Natural killer cell (primary cell): Measurements from ENCODE around the gene P2RX6. TPM values are rescaled to one million over a fixed set of nuclear protein-coding genes. Genes with fewer than 3 reads are reported as not detected.
"Not testable (repeated sequence)": the region's sequence is repeated elsewhere in the genome, so short reads cannot be mapped to it uniquely, and the experiment has no call there.

Source experiments
- ATAC-seq, 3 donors: fragments of 150-1000 bp in 2 of 3; fragments of 200-7000 bp in 1 of 3; cut with Tn5 transposase; 1 replicate in 1 of 3; 2 replicates in 2 of 3; pipeline ENCODE4 v1.10.0; 2021; ENCODE audit warnings: mild to moderate bottlenecking in 2 of 3, moderate library complexity in 2 of 3
- DNase-seq, 2 donors: peaks; one replicate each; pipeline versions ENCODE4 v3.0.0 to v3.0.0-alpha.2; 2013 to 2021; ENCODE audit warnings: mixed read lengths in 1 of 2
- H3K27ac ChIP-seq: one replicate; pipeline ENCODE4 v1.5.1; 2013; ENCODE audit warnings: mild to moderate bottlenecking, low read length
- H3K27me3 ChIP-seq: one replicate; pipeline ENCODE4 v1.6.1; 2013; ENCODE audit warnings: low read length; ENCODE audit not compliant: control insufficient read depth, insufficient read depth
- H3K36me3 ChIP-seq: one replicate; pipeline ENCODE4 v1.6.1; 2013; ENCODE audit warnings: low read length; ENCODE audit not compliant: control insufficient read depth, insufficient read depth
- H3K4me1 ChIP-seq: one replicate; pipeline ENCODE4 v1.6.1; 2013; ENCODE audit warnings: low read length; ENCODE audit not compliant: control insufficient read depth, insufficient read depth
- H3K4me3 ChIP-seq: one replicate; pipeline ENCODE4 v1.5.1; 2013; ENCODE audit warnings: low read length
- H3K9me3 ChIP-seq: one replicate; pipeline ENCODE4 v1.6.1; 2013; ENCODE audit warnings: low read length; ENCODE audit not compliant: control insufficient read depth, insufficient read depth
- H3K27ac Mint-ChIP-seq, 2 donors: one replicate each; pipeline ENCODE4 v1.8.0; 2022; ENCODE audit warnings: mild to moderate bottlenecking in 2 of 2, mixed read lengths in 2 of 2, moderate library complexity in 1 of 2
- H3K27me3 Mint-ChIP-seq, 2 donors: one replicate each; pipeline ENCODE4 v1.8.0; 2022; ENCODE audit warnings: low read depth in 2 of 2, mixed read lengths in 2 of 2
- H3K36me3 Mint-ChIP-seq: one replicate; pipeline ENCODE4 v1.8.0; 2022; ENCODE audit warnings: mixed read lengths
- H3K4me1 Mint-ChIP-seq, 2 donors: one replicate each; pipeline ENCODE4 v1.8.0; 2022; ENCODE audit warnings: mixed read lengths in 2 of 2
- H3K4me3 Mint-ChIP-seq: one replicate; pipeline ENCODE4 v1.8.0; 2022; ENCODE audit warnings: mild to moderate bottlenecking, moderate library complexity, mixed read lengths
- H3K9me3 Mint-ChIP-seq, 2 donors: one replicate each; pipeline ENCODE4 v1.8.0; 2022; ENCODE audit warnings: mixed read lengths in 2 of 2
- CTCF ChIP-seq: fragments of 200-600 bp; IDR thresholded peaks from one replicate; pipeline ENCODE4 v1.8.0; 2022; ENCODE audit warnings: antibody characterized with exemption
- WGBS: methylation state at CpG from one replicate; pipeline ENCODE4 v1.1.7; 2013; ENCODE audit warnings: missing lambda C conversion rate; ENCODE audit not compliant: insufficient coverage; 5-methylcytosine and 5-hydroxymethylcytosine counted together
- intact Hi-C: fragments of 100-400 bp; cut with micrococcal nuclease; formaldehyde crosslinking; loops from one replicate; pipeline ENCODE4 v1.14.2; 2022
- total RNA-seq, 4 donors: library from RNA; stranded (reverse); fragments of 120-200 nt in 1 of 4; gene quantifications; one replicate each; pipeline versions ENCODE4 v1.2.3 to v1.2.4, GENCODE V29; 2013 to 2022

P2RX6 gene
- total RNA-seq, 3 donors from 2014 or later (not counting 1 experiment from before 2014, with no cell fraction given), result 0.14 to 0.93 (median 0.18) TPM

GRCh38 chr22:20967697-20968211 is 47.2 kb upstream of the P2RX6 start:
- Mint-ChIP-seq H3K4me3 (no peak overlapping the region), H3K27ac (no peak overlapping the region), H3K36me3 (no peaks in the 10 kb centered on the region), H3K9me3 (no peaks in the 10 kb centered on the region), H3K4me1 (peaks cover 5% of the 10 kb centered on the region in 2 donors), H3K27me3 (peaks cover 6 to 10% of the 10 kb centered on the region in 2 donors)
- Histone ChIP-seq H3K27ac (no peak overlapping the region), H3K27me3 (peaks cover 9% of the 10 kb centered on the region), H3K36me3 (no peaks in the 10 kb centered on the region), H3K4me1 (peaks cover 38% of the 10 kb centered on the region), H3K9me3 (no peaks in the 10 kb centered on the region), H3K4me3 (no peak overlapping the region)
- DNase-seq, result no peak
- intact Hi-C loops, result no loop called here
- WGBS, result 83% methylated on average over 16 of the region's 19 CpGs
- no peak for ATAC-seq
- no peak for TF ChIP-seq CTCF

GRCh38 chr22:20968281-20968977 is 46.5 kb upstream of the P2RX6 start:
- Mint-ChIP-seq H3K9me3 (no peaks in the 10 kb centered on the region), H3K4me3 (no peak overlapping the region), H3K36me3 (no peaks in the 10 kb centered on the region), H3K27me3 (peaks cover 5 to 10% of the 10 kb centered on the region in 2 donors), H3K4me1 (peaks cover 5% of the 10 kb centered on the region in 2 donors), H3K27ac (no peak overlapping the region)
- 87% methylated on average over 5 of the region's 7 CpGs for WGBS
- Histone ChIP-seq H3K4me1 (peaks cover 43% of the 10 kb centered on the region), H3K36me3 (no peaks in the 10 kb centered on the region), H3K9me3 (no peaks in the 10 kb centered on the region), H3K27ac (no peak overlapping the region), H3K4me3 (no peak overlapping the region), H3K27me3 (peaks cover 9% of the 10 kb centered on the region)
- ATAC-seq, result no peak
- no peak for DNase-seq
- TF ChIP-seq CTCF, result no peak
- intact Hi-C loops, result no loop called here

- peaks cover 24% of the 10 kb centered on the region for H3K4me1 ChIP-seq
- DNase-seq (no peak), ATAC-seq (no peak)
- Mint-ChIP-seq H3K27me3 (no peaks in the 10 kb centered on the region), H3K36me3 (no peaks in the 10 kb centered on the region), H3K9me3 (no peaks in the 10 kb centered on the region), H3K4me3 (no peak overlapping the region), H3K4me1 (no peaks in the 10 kb centered on the region), H3K27ac (no peak overlapping the region)
- no peak overlapping the region for H3K27ac ChIP-seq
- no peaks in the 10 kb centered on the region for H3K36me3 ChIP-seq
- WGBS, result 87% methylated on average over 3 of the region's 4 CpGs
- TF ChIP-seq CTCF, result no peak
- no peaks in the 10 kb centered on the region for H3K27me3 ChIP-seq
- intact Hi-C loops, result no loop called here
- no peaks in the 10 kb centered on the region for H3K9me3 ChIP-seq
- H3K4me3 ChIP-seq, result no peak overlapping the region
These were observed 43.9 kb upstream of the P2RX6 start for GRCh38 chr22:20970939-20971657.

- H3K27ac ChIP-seq, H3K27ac Mint-ChIP-seq, DNase-seq, H3K9me3 ChIP-seq, ATAC-seq, H3K27me3 ChIP-seq, H3K9me3 Mint-ChIP-seq, H3K4me1 Mint-ChIP-seq, H3K27me3 Mint-ChIP-seq, H3K4me3 ChIP-seq, H3K36me3 ChIP-seq, intact Hi-C loops, H3K36me3 Mint-ChIP-seq, H3K4me3 Mint-ChIP-seq: not testable (repeated sequence)
- H3K4me1 ChIP-seq, result peaks cover 23% of the 10 kb centered on the region
- 73% methylated on average over 10 of the region's 11 CpGs for WGBS
These were observed 42.8 kb upstream of the P2RX6 start for GRCh38 chr22:20972014-20972694.
